ENCODE results near the gene TOX2. TPM values are rescaled to one million over a fixed set of nuclear protein-coding genes. Genes with fewer than 3 reads are reported as not detected.

The TOX2 gene
- total RNA-seq, 1 experiment from 2014 or later = 25.4 TPM

GRCh38 chr20:43940518-43941225 is 26.0 kb downstream of the TOX2 start:
- peak; percentile 47 for DNase-seq (ENCODE audit: low read depth)

GRCh38 chr20:43941476-43942200 is 27.0 kb downstream of the TOX2 start:
- peak; percentile 73 for DNase-seq (ENCODE audit: low read depth)

DNA sequence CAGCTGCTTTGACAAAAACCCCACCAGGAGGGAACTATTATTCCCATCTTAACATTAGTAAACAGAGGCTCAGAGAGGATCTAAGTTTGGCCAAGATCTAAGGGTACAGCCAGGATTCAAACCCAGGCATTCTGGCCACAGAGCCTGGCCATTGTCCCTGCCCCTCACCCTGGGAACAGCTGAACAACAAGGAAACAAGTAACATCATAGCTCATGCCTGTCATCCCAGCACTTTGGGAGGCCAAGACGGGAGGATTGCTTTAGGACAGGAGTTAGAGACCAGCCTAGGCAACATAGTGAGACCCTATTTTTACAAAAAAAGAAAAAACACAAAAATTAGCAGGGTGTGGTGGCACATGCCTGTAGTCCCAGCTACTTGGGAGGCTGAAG is 27.5 kb downstream of the TOX2 start:
- no peak for DNase-seq (ENCODE audit: low read depth)

GRCh38 chr20:43942667-43943285 is 28.1 kb downstream of the TOX2 start:
- DNase-seq (ENCODE audit: low read depth) = peak; percentile 85

- DNase-seq (ENCODE audit: low read depth) = no peak
Measured at GRCh38 chr20:43943725-43944124, 29.1 kb downstream of the TOX2 start.

DNA sequence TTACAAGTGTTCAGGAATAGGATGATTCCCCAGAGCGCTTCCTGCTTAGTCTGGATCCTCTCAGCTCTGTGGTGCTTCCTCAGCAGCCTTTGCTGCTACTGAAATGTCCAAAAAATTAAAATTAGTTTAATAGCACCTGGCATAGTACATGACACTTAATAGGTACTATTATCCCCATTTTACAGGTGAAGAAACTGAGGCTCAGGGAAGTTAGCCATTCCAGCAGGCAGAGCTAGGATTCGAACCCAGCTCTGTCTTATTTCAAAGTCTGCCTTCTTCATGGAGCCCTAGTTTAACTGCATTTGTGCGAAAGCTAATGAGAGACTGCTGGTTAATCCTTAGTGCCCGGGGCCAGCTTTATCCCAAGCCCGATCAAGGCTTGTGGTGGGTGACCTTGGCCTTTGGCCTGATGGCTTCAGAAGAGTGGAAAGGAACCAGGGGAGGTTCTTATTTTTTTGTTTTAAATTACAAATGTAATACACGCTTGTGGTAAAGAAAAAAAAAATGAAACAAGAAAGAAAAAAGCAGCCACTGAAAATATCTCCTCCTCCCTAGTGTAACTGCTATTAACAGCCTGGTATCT is 30.1 kb downstream of the TOX2 start:
- DNase-seq (ENCODE audit: low read depth) = peak; percentile 92

- DNase-seq (ENCODE audit: low read depth) = no peak
Measured at GRCh38 chr20:43945391-43946205, 30.9 kb downstream of the TOX2 start.

DNA sequence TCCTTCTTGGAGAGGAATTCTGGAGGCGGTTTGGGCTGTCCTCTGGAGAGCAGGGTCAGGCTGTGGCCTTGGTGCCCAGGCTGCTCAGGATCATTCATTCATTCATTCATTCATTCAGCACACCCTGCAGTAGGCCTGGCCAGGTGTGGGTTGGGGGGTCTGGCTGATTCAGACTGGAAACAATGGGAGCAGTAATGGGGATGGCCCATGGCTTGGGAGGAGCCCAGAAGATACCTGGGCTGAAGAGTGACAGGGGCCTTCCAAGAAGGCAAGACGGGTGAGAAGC is 31.5 kb downstream of the TOX2 start:
- DNase-seq (ENCODE audit: low read depth) = no peak

- no peak for DNase-seq (ENCODE audit: low read depth)
Measured at GRCh38 chr20:43946659-43947315, 32.1 kb downstream of the TOX2 start.

DNA sequence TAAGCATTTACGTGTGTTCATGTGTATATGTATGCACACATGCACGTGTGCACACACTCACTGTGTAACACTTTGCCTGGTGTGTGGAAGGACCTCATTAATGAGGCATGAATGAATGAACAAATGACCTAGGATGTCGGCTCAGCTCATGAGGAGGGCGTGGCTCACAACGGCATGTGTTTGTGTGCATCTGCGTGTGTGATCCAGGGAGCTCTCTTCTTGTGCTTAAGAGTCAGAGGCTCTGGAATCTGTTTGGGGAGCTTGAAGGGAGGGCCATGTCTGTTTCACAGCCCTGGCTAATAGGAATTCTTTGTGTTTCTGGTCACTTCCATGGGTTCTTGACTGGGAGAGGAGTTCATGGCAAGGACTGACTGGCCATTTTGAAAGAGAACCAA is 32.7 kb downstream of the TOX2 start:
- DNase-seq (ENCODE audit: low read depth) = peak; percentile 66

DNA sequence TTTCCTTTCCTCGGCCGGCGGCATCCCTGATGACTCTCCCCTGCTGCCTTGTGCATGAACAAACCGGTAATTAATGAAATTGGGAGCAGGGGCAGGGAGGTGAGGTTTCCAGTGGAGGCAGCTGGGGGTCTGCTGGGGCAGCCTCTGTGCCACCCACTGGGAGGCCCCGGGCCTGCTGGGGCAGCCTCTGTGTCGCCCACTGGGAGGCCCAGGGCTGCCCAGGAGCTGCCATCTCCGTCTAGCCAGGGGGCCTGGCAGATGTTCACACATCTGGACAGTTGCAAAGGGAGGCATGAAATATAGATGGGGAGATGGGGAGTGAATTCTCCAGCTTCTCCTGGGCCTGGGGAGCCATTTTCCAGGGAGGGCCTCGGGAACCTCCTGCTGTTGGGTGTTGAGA is 33.8 kb downstream of the TOX2 start:
- peak; percentile 47 for DNase-seq (ENCODE audit: low read depth)

DNA sequence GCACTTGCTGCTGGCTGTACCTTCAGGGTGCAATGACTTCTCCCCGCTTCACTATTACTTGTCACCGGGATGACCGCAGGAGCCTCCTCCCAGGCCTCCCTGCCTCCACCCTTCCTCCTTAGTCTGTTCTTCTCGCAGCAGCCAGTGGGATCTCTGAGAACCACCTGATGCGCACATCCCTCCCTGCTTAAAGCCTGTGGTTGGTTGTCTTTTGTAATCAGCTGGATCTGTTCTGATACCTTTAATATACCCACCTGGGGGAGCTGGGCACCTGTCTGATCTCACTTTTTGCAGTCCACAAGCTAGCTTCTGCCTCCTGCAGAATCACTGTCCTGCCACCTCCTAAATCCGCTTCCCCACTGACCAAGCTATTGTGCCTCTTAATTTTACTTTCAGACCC is 34.6 kb downstream of the TOX2 start:
- DNase-seq (ENCODE audit: low read depth) = no peak

GRCh38 chr20:43949741-43950618 is 35.3 kb downstream of the TOX2 start:
- peak; percentile 100 for DNase-seq (ENCODE audit: low read depth)

- peak; percentile 80 for DNase-seq (ENCODE audit: low read depth)
Measured at GRCh38 chr20:43953919-43954592, 39.4 kb downstream of the TOX2 start.

- DNase-seq (ENCODE audit: low read depth) = no peak
Measured at GRCh38 chr20:43954704-43955061, 40.0 kb downstream of the TOX2 start.

GRCh38 chr20:43955062-43955749 is 40.6 kb downstream of the TOX2 start:
- peak; percentile 100 for DNase-seq (ENCODE audit: low read depth)

GRCh38 chr20:43955750-43956191 is 41.1 kb downstream of the TOX2 start:
- DNase-seq (ENCODE audit: low read depth) = no peak

GRCh38 chr20:43957392-43957791 is 42.7 kb downstream of the TOX2 start:
- DNase-seq (ENCODE audit: low read depth) = no peak

DNA sequence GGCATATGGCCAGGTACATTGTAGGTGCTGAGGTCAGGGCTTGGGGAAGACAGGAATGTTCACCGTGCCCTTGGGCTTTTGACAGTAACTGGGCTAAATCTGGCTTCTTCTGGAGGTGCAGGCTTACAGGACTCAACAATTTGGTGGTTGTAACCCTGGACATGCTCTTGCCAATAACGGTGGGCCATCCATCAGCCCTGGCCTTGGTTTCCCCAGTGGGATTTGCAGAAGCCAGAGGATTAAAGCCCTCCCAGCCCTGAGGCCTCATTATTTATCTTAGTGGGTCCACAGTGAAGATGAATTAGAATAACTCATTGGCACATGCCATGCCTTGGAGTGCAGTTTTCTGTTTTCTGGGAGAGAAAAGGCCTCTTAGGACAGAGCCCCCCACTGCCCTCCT is 44.0 kb downstream of the TOX2 start:
- DNase-seq (ENCODE audit: low read depth) = no peak

Measured in RPMI7951 (cell line).